OCI-LY3 (cell line): ENCODE data around the gene EYS.
"Not testable (repeated sequence)": the region's sequence is repeated elsewhere in the genome, so short reads cannot be mapped to it uniquely, and the experiment has no call there.

Experiments
- H2AFZ ChIP-seq: fragments of 200-600, 300-600 bp; shearing (Covaris generic); 2 replicates; pipeline ENCODE4 v1.6.0; 2014; ENCODE audit warnings: antibody characterized with exemption, low read depth, low read length
- H3K27ac ChIP-seq: fragments of 200-600, 300-600 bp; sonication (generic); 2 replicates; pipeline ENCODE4 v1.5.1; 2014; ENCODE audit warnings: mild to moderate bottlenecking, low read length, moderate library complexity, mixed read lengths
- H3K27me3 ChIP-seq: fragments of 200-600, 300-600 bp; sonication (generic); 2 replicates; pipeline ENCODE4 v1.6.1; 2014; ENCODE audit warnings: low read depth, low read length, mixed read lengths
- H3K36me3 ChIP-seq: fragments of 200-600, 300-600 bp; sonication (generic); replicated peaks from 2 replicates; pipeline ENCODE3; 2014; ENCODE audit warnings: low read depth, low read length, mixed read lengths
- H3K4me1 ChIP-seq: fragments of 300-600, 200-600 bp; sonication (generic); 2 replicates; pipeline ENCODE4 v1.6.1; 2014; ENCODE audit warnings: low read length, mixed read lengths
- H3K4me2 ChIP-seq: fragments of 200-600, 300-600 bp; sonication (generic); 2 replicates; pipeline ENCODE4 v1.6.1; 2014; ENCODE audit warnings: low read length, mixed read lengths
- H3K4me3 ChIP-seq: fragments of 300-600, 200-600 bp; sonication (generic); 2 replicates; pipeline ENCODE4 v1.5.1; 2014; ENCODE audit warnings: antibody characterized with exemption, mild to moderate bottlenecking, low read length, moderate library complexity
- H3K79me2 ChIP-seq: fragments of 300-600, 200-600 bp; shearing (Covaris generic); 2 replicates; pipeline ENCODE4 v1.6.1; 2014; ENCODE audit warnings: mild to moderate bottlenecking, low read length, mixed read lengths
- H3K9ac ChIP-seq: fragments of 300-600, 200-600 bp; shearing (Covaris generic); 2 replicates; pipeline ENCODE4 v1.6.0; 2014; ENCODE audit warnings: mild to moderate bottlenecking, low read length, moderate library complexity
- H3K9me3 ChIP-seq: fragments of 200-600, 300-600 bp; shearing (Covaris generic); 2 replicates; pipeline ENCODE4 v1.6.1; 2014; ENCODE audit warnings: low read length, mixed read lengths; ENCODE audit not compliant: insufficient read depth
- H4K20me1 ChIP-seq: fragments of 200-600, 300-600 bp; sonication (generic); 2 replicates; pipeline ENCODE4 v1.6.1; 2016; ENCODE audit warnings: low read length, mixed read lengths; ENCODE audit not compliant: insufficient read depth
- EZH2phosphoT487 ChIP-seq: fragments of 200-600 bp; shearing (Covaris generic); IDR thresholded peaks from 2 replicates; pipeline ENCODE4 v1.6.1; 2018; ENCODE audit warnings: antibody characterized with exemption, mixed run types, low read depth
- TF ChIP-seq, protein P1 (sequence below): fragments of 200-600, 300-600 bp; sonication (generic); IDR thresholded peaks from 2 replicates; pipeline ENCODE4 v1.5.1; 2014; ENCODE audit warnings: antibody characterized with exemption, low read length, low read depth

The EYS gene

GRCh38 chr6:65637289-65638046, 69.6 kb downstream of the EYS start:
- Histone ChIP-seq H3K27me3 (no peaks in the 10 kb centered on the region), H3K27ac (no peak overlapping the region), H3K4me2 (no peak overlapping the region), H3K79me2 (no peaks in the 10 kb centered on the region), H3K9ac (no peak overlapping the region), H2AFZ (no peak overlapping the region), H3K4me1 (no peaks in the 10 kb centered on the region), H4K20me1 (no peaks in the 10 kb centered on the region), H3K4me3 (no peak overlapping the region), H3K9me3 (no peaks in the 10 kb centered on the region), H3K36me3 (no peaks in the 10 kb centered on the region)
- TF ChIP-seq, protein P1, sequence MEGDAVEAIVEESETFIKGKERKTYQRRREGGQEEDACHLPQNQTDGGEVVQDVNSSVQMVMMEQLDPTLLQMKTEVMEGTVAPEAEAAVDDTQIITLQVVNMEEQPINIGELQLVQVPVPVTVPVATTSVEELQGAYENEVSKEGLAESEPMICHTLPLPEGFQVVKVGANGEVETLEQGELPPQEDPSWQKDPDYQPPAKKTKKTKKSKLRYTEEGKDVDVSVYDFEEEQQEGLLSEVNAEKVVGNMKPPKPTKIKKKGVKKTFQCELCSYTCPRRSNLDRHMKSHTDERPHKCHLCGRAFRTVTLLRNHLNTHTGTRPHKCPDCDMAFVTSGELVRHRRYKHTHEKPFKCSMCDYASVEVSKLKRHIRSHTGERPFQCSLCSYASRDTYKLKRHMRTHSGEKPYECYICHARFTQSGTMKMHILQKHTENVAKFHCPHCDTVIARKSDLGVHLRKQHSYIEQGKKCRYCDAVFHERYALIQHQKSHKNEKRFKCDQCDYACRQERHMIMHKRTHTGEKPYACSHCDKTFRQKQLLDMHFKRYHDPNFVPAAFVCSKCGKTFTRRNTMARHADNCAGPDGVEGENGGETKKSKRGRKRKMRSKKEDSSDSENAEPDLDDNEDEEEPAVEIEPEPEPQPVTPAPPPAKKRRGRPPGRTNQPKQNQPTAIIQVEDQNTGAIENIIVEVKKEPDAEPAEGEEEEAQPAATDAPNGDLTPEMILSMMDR, result no peak
- no peak for TF ChIP-seq EZH2phosphoT487

GRCh38 chr6:65633501-65633900, 73.5 kb downstream of the EYS start:
- Histone ChIP-seq H2AFZ (no peak overlapping the region), H3K27me3 (no peaks in the 10 kb centered on the region), H3K9ac (no peak overlapping the region), H3K27ac (no peak overlapping the region), H3K4me2 (no peak overlapping the region), H3K4me3 (no peak overlapping the region), H3K4me1 (no peaks in the 10 kb centered on the region), H3K79me2 (no peaks in the 10 kb centered on the region), H3K36me3 (no peaks in the 10 kb centered on the region), H4K20me1 (no peaks in the 10 kb centered on the region), H3K9me3 (no peaks in the 10 kb centered on the region)
- TF ChIP-seq, protein P1, result no peak
- no peak for TF ChIP-seq EZH2phosphoT487

GRCh38 chr6:65631711-65632110, 75.3 kb downstream of the EYS start:
- no peak overlapping the region for H2AFZ ChIP-seq
- H4K20me1 ChIP-seq, result no peaks in the 10 kb centered on the region
- H3K79me2 ChIP-seq, result no peaks in the 10 kb centered on the region
- H3K4me2 ChIP-seq, result no peak overlapping the region
- no peaks in the 10 kb centered on the region for H3K4me1 ChIP-seq
- no peaks in the 10 kb centered on the region for H3K36me3 ChIP-seq
- no peak overlapping the region for H3K27ac ChIP-seq
- no peaks in the 10 kb centered on the region for H3K9me3 ChIP-seq
- H3K27me3 ChIP-seq, result no peaks in the 10 kb centered on the region
- no peak overlapping the region for H3K4me3 ChIP-seq
- H3K9ac ChIP-seq, result no peak overlapping the region
- TF ChIP-seq, protein P1, result no peak
- no peak for TF ChIP-seq EZH2phosphoT487

GRCh38 chr6:65627434-65627999, 79.5 kb downstream of the EYS start:
- not testable (repeated sequence) for H4K20me1 ChIP-seq, H3K9ac ChIP-seq, H3K9me3 ChIP-seq, H3K4me1 ChIP-seq, H3K79me2 ChIP-seq, H3K36me3 ChIP-seq, H2AFZ ChIP-seq, H3K4me3 ChIP-seq, H3K4me2 ChIP-seq, H3K27ac ChIP-seq, H3K27me3 ChIP-seq
